Measurements from ENCODE around the gene SPNS2. TPM values are rescaled to one million over a fixed set of nuclear protein-coding genes. Genes with fewer than 3 reads are reported as not detected.
A peak's percentile ranks its signal among the peaks of the same experiment; 100 is the strongest.

SPNS2 gene
- total RNA-seq, 2 donors from 2014 or later = 7.2 to 16.8 TPM

GRCh38 chr17:4554441-4554996 lies 55.8 kb downstream of the SPNS2 start:
- Histone ChIP-seq H3K27me3 (no peaks in the 10 kb centered on the region), H3K9me3 (no peaks in the 10 kb centered on the region), H3K4me3 (peak overlapping the region; percentile 78 to 90), H3K4me1 (peaks cover 0 to 22% of the 10 kb centered on the region in 2 donors), H3K36me3 (peaks cover 36% of the 10 kb centered on the region), H3K27ac (peak overlapping the region; percentile 80 to 84)
- no peak for TF ChIP-seq CTCF (IDR thresholded peaks at IDR 0.05)
- DNase-seq (ENCODE audit: low spot score) = no peak

- Histone ChIP-seq H3K9me3 (no peaks in the 10 kb centered on the region), H3K27me3 (no peaks in the 10 kb centered on the region), H3K27ac (peak within 1 kb of the TSS; percentile 80 to 84), H3K4me3 (peak within 1 kb of the TSS; percentile 78 to 90), H3K4me1 (peaks cover 0 to 22% of the 10 kb centered on the region in 2 donors), H3K36me3 (peaks cover 30% of the 10 kb centered on the region)
- peak; percentile 96 for DNase-seq (ENCODE audit: low spot score)
- TF ChIP-seq CTCF (IDR thresholded peaks at IDR 0.05) = peak in 1 of 2 donors; percentile 59
These were observed 56.5 kb downstream of the SPNS2 start, which contains the start of gene MYBBP1A for GRCh38 chr17:4554997-4555799. TSS of gene MYBBP1A (minus strand) at chr17:4555384. CDS start at chr17:4555324, 60 bp downstream.

- no peaks in the 10 kb centered on the region for H3K9me3 ChIP-seq
- peaks cover 0 to 22% of the 10 kb centered on the region in 2 donors for H3K4me1 ChIP-seq
- peak overlapping the region; percentile 80 to 84 for H3K27ac ChIP-seq
- DNase-seq (ENCODE audit: low spot score) = no peak
- no peak for TF ChIP-seq CTCF (IDR thresholded peaks at IDR 0.05)
- no peaks in the 10 kb centered on the region for H3K27me3 ChIP-seq
- peaks cover 21% of the 10 kb centered on the region for H3K36me3 ChIP-seq
- H3K4me3 ChIP-seq = peak overlapping the region; percentile 78 to 90
These were observed 57.4 kb downstream of the SPNS2 start for GRCh38 chr17:4555873-4556759.

- Histone ChIP-seq H3K4me1 (peaks cover 0 to 22% of the 10 kb centered on the region in 2 donors), H3K27me3 (no peaks in the 10 kb centered on the region), H3K4me3 (no peak overlapping the region), H3K9me3 (no peaks in the 10 kb centered on the region), H3K36me3 (peaks cover 12% of the 10 kb centered on the region), H3K27ac (no peak overlapping the region)
- no peak for TF ChIP-seq CTCF (IDR thresholded peaks at IDR 0.05)
- no peak for DNase-seq (ENCODE audit: low spot score)
These were observed 58.3 kb downstream of the SPNS2 start for GRCh38 chr17:4556996-4557395.

- peaks cover 4% of the 10 kb centered on the region for H3K36me3 ChIP-seq
- H3K27ac ChIP-seq = no peak overlapping the region
- H3K4me3 ChIP-seq = no peak overlapping the region
- no peaks in the 10 kb centered on the region for H3K27me3 ChIP-seq
- no peaks in the 10 kb centered on the region for H3K9me3 ChIP-seq
- H3K4me1 ChIP-seq = peaks cover 0 to 22% of the 10 kb centered on the region in 2 donors
- no peak for TF ChIP-seq CTCF (IDR thresholded peaks at IDR 0.05)
- no peak for DNase-seq (ENCODE audit: low spot score)
These were observed 59.1 kb downstream of the SPNS2 start for GRCh38 chr17:4557626-4558346.

Measured in right atrium auricular region (tissue), 2 donors.